Measurements from ENCODE around the gene NF2. TPM values are rescaled to one million over a fixed set of nuclear protein-coding genes. Genes with fewer than 3 reads are reported as not detected.

NF2 gene
- total and polyA plus RNA-seq, 2 of the 8 experiments (the other 6 are each of a cell fraction or from before 2014, with no cell fraction given): 17.6 to 53.6 TPM

GRCh38 chr22:29684244-29684643, 80.8 kb downstream of the NF2 start (continued):
- TF ChIP-seq ASH2L (IDR thresholded peaks at IDR 0.05; ENCODE audit: low read length): no peak
- no peak for TF ChIP-seq PHF8 (conservative IDR thresholded peaks at IDR 0.05; ENCODE audit: low read depth, low read length)
